ENCODE data around the gene POPDC3.

POPDC3 gene

GRCh38 chr6:105137388-105137787 is 42.4 kb downstream of the POPDC3 start:
- no peak for DNase-seq

GRCh38 chr6:105136431-105137350 is 43.1 kb downstream of the POPDC3 start:
- DNase-seq: no peak

GRCh38 chr6:105135907-105136430 is 43.8 kb downstream of the POPDC3 start:
- no peak for DNase-seq

- no peak for DNase-seq
Observed at GRCh38 chr6:105135056-105135455, 44.8 kb downstream of the POPDC3 start.

- no peak for DNase-seq
Observed at GRCh38 chr6:105122717-105123116, 57.1 kb downstream of the POPDC3 start.

DNA sequence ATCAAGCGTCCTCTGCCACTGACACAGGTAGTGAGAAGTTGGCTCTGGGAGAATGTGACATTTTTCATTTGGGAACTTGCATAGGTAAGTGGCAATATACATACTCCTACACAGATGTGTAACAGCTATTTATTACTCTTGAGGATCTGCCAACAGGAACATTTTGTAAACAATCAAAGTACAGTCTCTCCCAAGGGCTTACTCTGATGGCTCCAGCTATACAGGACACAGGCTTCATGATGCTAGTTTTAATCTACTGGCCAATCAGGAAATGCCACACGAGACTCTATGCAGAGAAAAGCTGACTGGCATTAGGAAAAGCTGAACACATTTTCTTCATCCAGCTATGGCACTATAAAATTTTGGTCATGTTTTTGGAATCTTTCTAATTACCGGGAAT is 57.8 kb downstream of the POPDC3 start:
- DNase-seq: no peak

GRCh38 chr6:105120570-105120969 is 59.2 kb downstream of the POPDC3 start:
- no peak for DNase-seq

DNA sequence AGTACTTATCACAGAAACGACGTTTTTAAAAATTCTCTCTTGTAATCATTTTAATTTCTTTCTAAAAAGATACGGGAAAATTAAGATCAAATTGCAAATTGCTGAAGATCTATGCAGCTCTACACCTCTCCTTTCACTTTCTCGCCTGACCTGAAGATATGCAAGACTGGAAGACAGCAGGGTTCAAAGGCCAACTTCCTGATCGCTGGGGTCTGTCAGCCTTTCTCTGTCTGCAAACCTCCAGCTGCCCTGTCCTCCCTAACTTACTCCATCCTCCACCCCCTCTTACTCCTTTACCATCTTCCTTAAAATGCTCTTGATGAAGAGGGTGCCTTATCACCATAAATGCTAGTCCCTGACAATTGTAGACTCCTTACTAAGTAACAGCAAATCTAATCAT is 63.7 kb downstream of the POPDC3 start:
- no peak for DNase-seq

GRCh38 chr6:105113422-105113821 is 66.4 kb downstream of the POPDC3 start:
- no peak for DNase-seq

DNA sequence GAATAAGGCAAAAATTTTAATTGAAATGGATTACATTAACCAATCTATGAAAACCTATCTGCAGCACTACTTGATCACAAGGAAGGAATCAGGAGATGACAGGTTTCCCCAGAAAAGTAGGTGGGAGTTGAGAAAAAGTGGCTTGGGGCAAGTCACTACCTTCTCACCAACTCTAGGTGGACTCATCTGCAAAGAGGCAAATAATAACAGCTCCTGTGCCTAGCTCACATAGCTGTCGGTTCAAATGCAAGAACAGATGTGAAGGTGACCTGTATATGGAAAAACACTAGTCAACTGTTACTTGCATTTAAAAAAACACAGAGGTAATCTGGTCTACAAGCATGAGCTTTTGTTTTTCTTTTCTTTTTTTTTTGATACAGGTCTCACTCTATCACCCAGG is 67.2 kb downstream of the POPDC3 start:
- no peak for DNase-seq

- no peak for DNase-seq
Observed at GRCh38 chr6:105111871-105112270, 67.9 kb downstream of the POPDC3 start.

DNA sequence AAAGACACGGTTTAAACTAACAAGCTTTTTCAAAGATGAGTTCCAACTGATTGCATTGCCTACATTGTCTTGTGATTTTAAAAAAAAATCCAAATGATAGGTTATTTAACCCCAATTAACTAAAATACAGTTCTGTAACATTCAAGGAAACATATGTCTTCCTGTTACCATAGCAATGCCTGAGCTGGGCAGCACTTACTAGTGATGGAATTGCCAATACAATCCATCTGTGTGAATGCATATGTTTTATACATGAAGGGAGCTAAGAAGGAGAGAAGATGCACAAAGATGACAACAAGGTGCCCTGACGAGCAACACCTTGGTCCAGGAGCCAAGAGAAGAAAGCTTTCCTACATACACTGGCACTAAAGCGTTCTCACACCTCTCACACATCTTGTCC is 68.7 kb downstream of the POPDC3 start:
- no peak for DNase-seq

- no peak for DNase-seq
Observed at GRCh38 chr6:105109955-105110895, 69.6 kb downstream of the POPDC3 start.

GRCh38 chr6:105108631-105109262 is 71.1 kb downstream of the POPDC3 start:
- no peak for DNase-seq
